ENCODE data around the gene FRMD3.

Gene FRMD3

DNA sequence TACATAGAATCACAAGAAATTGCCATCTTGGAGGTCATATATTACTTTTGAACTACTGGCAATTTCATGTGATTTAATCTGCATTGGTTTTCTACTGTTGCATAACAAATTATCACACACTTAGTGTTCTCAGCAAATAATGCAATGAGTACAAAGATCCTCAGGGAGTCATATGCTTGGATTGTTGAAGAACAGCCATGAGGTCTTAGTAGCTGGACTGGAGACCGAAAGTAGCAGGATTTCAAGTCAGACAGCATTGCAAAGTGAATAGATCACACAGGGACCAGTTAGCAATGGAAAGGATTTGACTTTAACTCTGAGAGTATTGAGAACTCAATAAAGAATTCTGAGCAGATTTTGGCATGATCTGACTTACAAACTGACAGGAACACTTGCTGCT is 32.2 kb upstream of the FRMD3 start:
- TF ChIP-seq, protein P1, sequence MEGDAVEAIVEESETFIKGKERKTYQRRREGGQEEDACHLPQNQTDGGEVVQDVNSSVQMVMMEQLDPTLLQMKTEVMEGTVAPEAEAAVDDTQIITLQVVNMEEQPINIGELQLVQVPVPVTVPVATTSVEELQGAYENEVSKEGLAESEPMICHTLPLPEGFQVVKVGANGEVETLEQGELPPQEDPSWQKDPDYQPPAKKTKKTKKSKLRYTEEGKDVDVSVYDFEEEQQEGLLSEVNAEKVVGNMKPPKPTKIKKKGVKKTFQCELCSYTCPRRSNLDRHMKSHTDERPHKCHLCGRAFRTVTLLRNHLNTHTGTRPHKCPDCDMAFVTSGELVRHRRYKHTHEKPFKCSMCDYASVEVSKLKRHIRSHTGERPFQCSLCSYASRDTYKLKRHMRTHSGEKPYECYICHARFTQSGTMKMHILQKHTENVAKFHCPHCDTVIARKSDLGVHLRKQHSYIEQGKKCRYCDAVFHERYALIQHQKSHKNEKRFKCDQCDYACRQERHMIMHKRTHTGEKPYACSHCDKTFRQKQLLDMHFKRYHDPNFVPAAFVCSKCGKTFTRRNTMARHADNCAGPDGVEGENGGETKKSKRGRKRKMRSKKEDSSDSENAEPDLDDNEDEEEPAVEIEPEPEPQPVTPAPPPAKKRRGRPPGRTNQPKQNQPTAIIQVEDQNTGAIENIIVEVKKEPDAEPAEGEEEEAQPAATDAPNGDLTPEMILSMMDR (IDR thresholded peaks at IDR 0.05; ENCODE audit: low read depth, low read length, missing control alignments): no peak
- no peak for DNase-seq (ENCODE audit: extremely low read depth, low read depth)

DNA sequence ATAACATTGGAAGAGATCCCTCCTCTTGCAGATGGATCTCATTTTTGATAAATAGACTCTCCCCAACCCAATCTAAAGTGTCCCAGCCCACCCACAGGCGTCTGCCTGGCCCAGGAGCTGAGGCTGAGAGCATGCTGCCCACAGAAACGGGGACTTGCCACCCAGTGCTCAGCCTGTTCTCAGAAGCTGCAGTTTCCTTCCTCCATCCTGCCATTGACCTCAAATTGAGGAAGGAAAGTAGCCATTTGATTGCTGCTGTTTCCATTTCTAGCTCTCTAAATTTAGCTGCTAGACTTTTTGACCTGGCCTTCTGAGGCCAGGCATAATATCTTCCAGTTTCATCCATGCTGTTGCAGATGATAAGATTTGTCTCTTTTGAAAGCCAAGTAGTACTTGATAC is 31.1 kb upstream of the FRMD3 start:
- no peak overlapping the region for H3K4me3 ChIP-seq (replicated peaks; ENCODE audit: low read depth, low read length)
- TF ChIP-seq, protein P1 (IDR thresholded peaks at IDR 0.05; ENCODE audit: low read depth, low read length, missing control alignments): no peak
- DNase-seq (ENCODE audit: extremely low read depth, low read depth): no peak

More for the DNA sequence above, 32.2 kb upstream of the FRMD3 start:
- H3K4me3 ChIP-seq (replicated peaks; ENCODE audit: low read depth, low read length): no peak overlapping the region

DNA sequence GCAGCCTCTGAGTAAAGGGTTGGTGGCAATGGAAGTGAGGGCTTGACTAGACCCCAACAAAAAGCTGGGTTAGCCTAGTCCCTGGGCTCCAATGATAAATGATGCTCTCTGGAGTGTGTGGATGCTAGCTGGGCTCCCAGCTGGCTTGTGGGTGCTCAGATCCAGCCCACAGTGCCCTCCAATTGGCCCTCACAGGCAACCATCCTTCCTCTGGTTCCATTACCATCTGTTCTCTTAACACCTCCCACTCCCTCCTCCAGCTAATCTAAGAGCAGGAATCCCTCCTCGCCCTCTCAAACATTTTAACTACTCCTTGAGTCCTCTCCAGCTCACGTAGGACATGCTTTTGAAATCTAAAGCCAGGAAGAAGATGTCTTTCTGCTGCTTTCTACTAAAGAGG is 25.2 kb upstream of the FRMD3 start:
- no peak overlapping the region for H3K4me3 ChIP-seq (replicated peaks; ENCODE audit: low read depth, low read length)
- no peak for DNase-seq (ENCODE audit: extremely low read depth, low read depth)
- TF ChIP-seq, protein P1 (IDR thresholded peaks at IDR 0.05; ENCODE audit: low read depth, low read length, missing control alignments): no peak

DNA sequence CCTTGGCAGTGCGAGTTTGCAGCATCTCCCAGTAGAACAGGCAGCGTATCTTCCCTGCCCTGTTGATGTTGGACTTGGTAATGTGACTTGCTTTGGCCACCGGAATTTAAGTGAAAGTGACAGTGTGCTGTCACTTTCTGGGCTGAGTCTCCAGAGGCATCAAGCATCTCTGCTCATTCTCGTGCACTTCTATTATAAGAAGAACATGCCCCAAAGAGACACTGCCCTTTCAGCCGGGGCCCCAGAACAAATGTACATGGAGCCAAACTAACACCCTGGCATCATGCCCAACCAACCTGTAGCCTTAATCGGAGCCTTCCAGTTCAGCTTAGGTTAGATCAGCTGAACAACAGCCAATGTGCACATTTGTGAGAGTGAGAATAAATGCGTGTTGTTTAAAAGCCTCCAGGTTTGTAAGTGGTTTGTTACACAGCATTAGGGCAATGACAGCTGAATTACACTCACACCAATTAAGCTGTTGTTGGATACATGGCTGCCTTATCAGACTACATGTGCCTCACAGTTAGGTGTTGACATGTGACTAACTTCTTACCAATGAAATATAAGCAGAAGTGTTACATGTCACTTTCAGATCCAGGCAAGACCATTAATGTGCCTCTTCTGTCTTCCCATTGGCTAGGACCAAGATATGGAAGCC is 22.1 kb upstream of the FRMD3 start:
- TF ChIP-seq, protein P1 (IDR thresholded peaks at IDR 0.05; ENCODE audit: low read depth, low read length, missing control alignments): no peak
- no peak for DNase-seq (ENCODE audit: extremely low read depth, low read depth)
- H3K4me3 ChIP-seq (replicated peaks; ENCODE audit: low read depth, low read length): no peak overlapping the region

DNA sequence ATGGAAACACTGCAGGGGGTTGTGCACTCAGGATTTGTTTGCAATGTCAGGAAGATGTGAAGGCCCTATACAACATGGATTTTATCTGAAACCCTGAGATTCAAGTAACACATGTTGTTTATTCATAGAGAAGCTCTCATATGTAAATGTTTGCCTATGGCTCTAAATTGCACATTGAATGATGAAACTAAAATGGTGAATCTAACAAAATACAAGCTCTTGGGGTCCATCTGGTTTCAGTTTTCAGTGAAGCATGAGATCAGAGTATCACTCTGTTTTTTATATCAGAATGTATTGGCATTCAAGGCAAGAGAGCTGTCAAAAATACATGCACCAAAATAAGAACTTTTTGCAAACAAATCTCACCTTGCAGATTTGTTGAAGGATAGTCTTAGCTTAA is 19.6 kb upstream of the FRMD3 start:
- H3K4me3 ChIP-seq (replicated peaks; ENCODE audit: low read depth, low read length): no peak overlapping the region
- DNase-seq (ENCODE audit: extremely low read depth, low read depth): no peak
- TF ChIP-seq, protein P1 (IDR thresholded peaks at IDR 0.05; ENCODE audit: low read depth, low read length, missing control alignments): no peak

DNA sequence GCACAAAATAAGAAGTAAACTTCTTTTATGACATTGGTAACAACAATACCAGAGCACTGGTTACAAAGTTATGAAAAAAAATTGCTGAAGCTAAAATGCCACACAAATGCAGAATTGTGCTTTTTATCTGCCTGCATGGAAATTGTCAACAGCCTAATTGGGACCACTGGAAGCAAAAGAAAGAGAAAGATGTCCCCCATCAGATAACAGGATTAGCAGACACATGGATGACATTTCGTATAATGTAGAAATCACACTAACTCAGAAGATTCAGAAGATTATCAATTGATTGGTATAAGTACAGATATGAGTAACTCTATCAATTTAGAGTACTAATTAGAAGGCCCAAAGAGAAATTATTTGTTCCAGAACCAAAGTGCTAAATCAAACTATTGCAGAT is 19.1 kb upstream of the FRMD3 start:
- TF ChIP-seq, protein P1 (IDR thresholded peaks at IDR 0.05; ENCODE audit: low read depth, low read length, missing control alignments): no peak
- DNase-seq (ENCODE audit: extremely low read depth, low read depth): no peak
- no peak overlapping the region for H3K4me3 ChIP-seq (replicated peaks; ENCODE audit: low read depth, low read length)

DNA sequence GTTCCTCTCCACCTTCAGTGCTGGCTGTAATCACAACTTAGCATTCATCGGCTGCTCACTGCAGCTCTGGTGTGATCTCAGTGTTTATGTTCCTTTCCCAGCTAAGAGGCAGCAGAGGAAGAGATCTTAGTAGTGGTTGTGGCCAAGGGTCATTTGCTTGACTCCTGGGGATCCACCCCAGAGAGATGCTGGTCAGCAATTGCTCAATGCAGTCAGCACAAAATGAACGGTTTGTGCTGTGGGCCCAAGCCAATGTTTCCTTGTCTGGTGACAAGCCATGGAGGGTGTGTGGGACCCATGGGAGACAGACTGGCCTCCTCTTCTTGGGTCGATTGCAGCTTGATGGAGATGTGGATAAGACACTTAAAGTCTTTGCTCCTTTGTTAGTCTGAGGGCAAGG is 16.1 kb upstream of the FRMD3 start:
- DNase-seq (ENCODE audit: extremely low read depth, low read depth): no peak
- TF ChIP-seq, protein P1 (IDR thresholded peaks at IDR 0.05; ENCODE audit: low read depth, low read length, missing control alignments): no peak
- no peak overlapping the region for H3K4me3 ChIP-seq (replicated peaks; ENCODE audit: low read depth, low read length)

All from HFF-Myc (cell line).